Natural killer cell treated with Interleukin-12 subunit alpha and Interleukin-12 subunit beta and Interleukin-15 and Interleukin-18, amount 100 ng/mL, for 72 hours (primary cell): ENCODE results near the gene OR11H12. TPM values are rescaled to one million over a fixed set of nuclear protein-coding genes. Genes with fewer than 3 reads are reported as not detected.
"Not testable (repeated sequence)": the region's sequence is repeated elsewhere in the genome, so short reads cannot be mapped to it uniquely, and the experiment has no call there.

Experiments used
- ATAC-seq, 2 donors: fragments of 150-1000 bp; cut with Tn5 transposase in 1 of 2; sonication (Bioruptor Pico), chemical (Tn5 transposase) in 1 of 2; 2 replicates each; pipeline ENCODE4 v1.10.0; 2021
- DNase-seq: peaks from one replicate; pipeline ENCODE4 v3.0.0; 2022; ENCODE audit warnings: low spot score
- H3K27ac Mint-ChIP-seq, 2 donors: 1 replicate in 1 of 2; 2 replicates in 1 of 2; pipeline ENCODE4 v1.8.0; 2022; ENCODE audit warnings: mixed read lengths in 2 of 2, mild to moderate bottlenecking in 1 of 2, moderate library complexity in 1 of 2
- H3K27me3 Mint-ChIP-seq, 2 donors: 1 replicate in 1 of 2; 2 replicates in 1 of 2; pipeline ENCODE4 v1.8.0; 2022; ENCODE audit warnings: mixed read lengths in 2 of 2
- H3K36me3 Mint-ChIP-seq: one replicate; pipeline ENCODE4 v1.8.0; 2022; ENCODE audit warnings: mixed read lengths
- H3K4me1 Mint-ChIP-seq, 2 donors: 1 replicate in 1 of 2; 2 replicates in 1 of 2; pipeline ENCODE4 v1.8.0; 2022; ENCODE audit warnings: low read depth in 2 of 2, mixed read lengths in 2 of 2, mild to moderate bottlenecking in 1 of 2
- H3K4me3 Mint-ChIP-seq: one replicate; pipeline ENCODE4 v1.8.0; 2022; ENCODE audit warnings: mixed read lengths
- H3K9me3 Mint-ChIP-seq: 2 replicates; pipeline ENCODE4 v1.8.0; 2022; ENCODE audit warnings: mixed read lengths
- total RNA-seq, 2 donors: library from RNA; stranded (reverse); gene quantifications; one replicate each; pipeline ENCODE4 v1.2.3, GENCODE V29; 2022

OR11H12 gene, protein sequence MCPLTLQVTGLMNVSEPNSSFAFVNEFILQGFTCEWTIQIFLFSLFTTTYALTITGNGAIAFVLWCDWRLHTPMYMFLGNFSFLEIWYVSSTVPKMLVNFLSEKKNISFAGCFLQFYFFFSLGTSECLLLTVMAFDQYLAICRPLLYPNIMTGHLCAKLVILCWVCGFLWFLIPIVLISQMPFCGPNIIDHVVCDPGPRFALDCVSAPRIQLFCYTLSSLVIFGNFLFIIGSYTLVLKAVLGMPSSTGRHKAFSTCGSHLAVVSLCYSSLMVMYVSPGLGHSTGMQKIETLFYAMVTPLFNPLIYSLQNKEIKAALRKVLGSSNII
- not detected for total RNA-seq

DNA sequence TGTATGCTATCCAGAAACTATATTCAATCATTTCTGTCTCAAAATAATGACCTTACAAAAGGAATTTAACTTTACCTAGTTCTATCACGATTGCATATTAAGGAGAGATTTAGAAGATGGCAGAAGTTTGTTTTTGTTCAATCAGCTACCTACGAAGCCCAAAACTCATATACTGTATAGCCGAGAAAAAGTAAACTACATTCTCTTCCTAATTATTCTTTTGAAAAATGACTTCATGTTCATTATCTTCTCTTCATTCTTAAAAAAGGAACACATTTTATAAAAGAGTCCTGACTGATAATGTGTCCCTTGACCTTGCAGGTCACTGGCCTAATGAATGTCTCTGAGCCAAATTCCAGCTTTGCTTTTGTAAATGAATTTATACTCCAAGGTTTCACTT is at the start of gene OR11H12:
OR11H12 (plus strand) TSS at position 301 of the 400 bp plus-strand sequence; CDS start at position 301, 0 bp downstream.
- not testable (repeated sequence) for H3K9me3 Mint-ChIP-seq, H3K27ac Mint-ChIP-seq, H3K4me3 Mint-ChIP-seq, DNase-seq, H3K4me1 Mint-ChIP-seq, ATAC-seq, H3K27me3 Mint-ChIP-seq, H3K36me3 Mint-ChIP-seq

DNA sequence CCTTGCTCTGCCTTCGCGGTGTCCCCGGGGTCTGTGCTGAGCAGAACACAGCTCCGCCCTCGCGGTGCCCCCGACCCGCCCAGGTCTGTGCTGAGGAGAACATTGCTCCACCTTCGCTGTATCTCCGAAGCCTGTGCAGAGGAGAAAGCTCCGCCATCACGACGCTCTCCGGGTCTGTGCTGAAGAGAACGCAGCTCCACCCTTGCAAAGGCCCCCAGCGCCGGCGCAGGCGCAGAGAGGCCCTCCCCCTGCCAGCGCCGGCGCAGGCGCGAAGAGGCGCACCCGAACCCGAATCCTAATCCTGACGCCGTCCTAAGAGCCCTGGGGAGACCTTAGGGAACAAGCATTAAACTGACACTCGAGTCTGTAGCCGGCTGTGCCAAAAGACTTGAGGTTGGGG is 18.0 kb upstream of the OR11H12 start:
- H3K27ac Mint-ChIP-seq, H3K4me1 Mint-ChIP-seq, DNase-seq, H3K27me3 Mint-ChIP-seq, H3K36me3 Mint-ChIP-seq, ATAC-seq, H3K4me3 Mint-ChIP-seq, H3K9me3 Mint-ChIP-seq: not testable (repeated sequence)

DNA sequence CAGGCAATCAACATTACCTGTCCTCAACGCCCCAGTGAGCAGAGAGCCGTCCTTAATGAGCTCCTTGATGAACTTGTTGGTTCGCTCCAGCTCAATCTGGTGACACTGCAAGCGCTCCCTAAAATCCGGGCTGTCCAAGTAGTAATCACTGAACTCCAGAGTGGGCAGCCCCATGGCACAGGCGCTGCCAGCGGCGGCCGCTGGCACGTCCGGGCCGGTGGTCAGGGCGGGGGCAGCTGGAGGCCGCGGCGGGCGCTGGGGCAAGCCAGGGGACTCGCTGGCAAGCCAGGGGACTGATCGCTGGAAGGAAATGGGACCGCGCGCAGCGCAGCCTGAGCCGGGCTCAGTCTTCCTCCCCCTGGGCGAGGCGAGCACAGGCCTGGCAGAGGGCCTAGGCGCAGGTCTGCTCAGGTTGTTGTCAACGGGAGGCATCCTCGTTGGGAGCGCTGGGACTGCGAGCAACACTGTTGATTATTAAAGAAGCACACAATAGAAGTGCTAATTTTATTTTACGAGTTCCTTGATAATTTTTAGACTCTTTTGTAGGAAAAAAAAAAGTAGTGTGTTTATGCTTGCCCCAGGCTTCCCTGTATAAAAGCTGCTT is 25.8 kb downstream of the OR11H12 start:
- H3K27me3 Mint-ChIP-seq, H3K4me1 Mint-ChIP-seq, DNase-seq, H3K9me3 Mint-ChIP-seq, ATAC-seq, H3K36me3 Mint-ChIP-seq, H3K27ac Mint-ChIP-seq, H3K4me3 Mint-ChIP-seq: not testable (repeated sequence)

GRCh38 chr14:18636066-18636465 is 35.1 kb downstream of the OR11H12 start:
- H3K27me3 Mint-ChIP-seq, H3K27ac Mint-ChIP-seq, H3K4me3 Mint-ChIP-seq, H3K4me1 Mint-ChIP-seq, H3K36me3 Mint-ChIP-seq, DNase-seq, H3K9me3 Mint-ChIP-seq: not testable (repeated sequence)
- ATAC-seq = peak in 1 of 2 donors; percentile 33

DNA sequence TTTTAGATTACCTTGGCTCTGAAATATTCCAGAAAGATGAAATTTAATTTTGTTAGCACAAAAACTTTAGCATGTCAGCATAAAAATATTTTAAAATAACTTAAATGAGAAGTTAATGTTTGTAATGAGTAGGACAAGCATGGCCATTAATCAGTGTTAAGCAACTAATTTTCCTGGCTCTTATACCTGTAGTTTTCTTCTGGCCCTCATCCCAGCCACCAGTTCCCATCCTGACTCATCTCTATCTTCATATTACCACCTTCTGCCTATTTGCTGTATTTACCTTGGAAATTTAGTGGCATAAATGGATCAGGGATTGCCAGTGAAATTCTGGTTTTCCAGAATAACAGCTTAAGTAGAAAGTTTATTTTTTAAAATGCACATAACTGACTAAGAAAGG is 37.1 kb downstream of the OR11H12 start:
- ATAC-seq, H3K36me3 Mint-ChIP-seq, H3K27me3 Mint-ChIP-seq, H3K4me3 Mint-ChIP-seq, H3K9me3 Mint-ChIP-seq, H3K27ac Mint-ChIP-seq, DNase-seq, H3K4me1 Mint-ChIP-seq: not testable (repeated sequence)

- not testable (repeated sequence) for H3K4me1 Mint-ChIP-seq, H3K27ac Mint-ChIP-seq, H3K4me3 Mint-ChIP-seq, H3K36me3 Mint-ChIP-seq, H3K9me3 Mint-ChIP-seq, DNase-seq, H3K27me3 Mint-ChIP-seq
- ATAC-seq = peak in 1 of 2 donors; percentile 28
These were observed 37.9 kb downstream of the OR11H12 start for GRCh38 chr14:18638785-18639184.

- not testable (repeated sequence) for ATAC-seq, H3K27me3 Mint-ChIP-seq, H3K4me3 Mint-ChIP-seq, H3K27ac Mint-ChIP-seq, H3K36me3 Mint-ChIP-seq, DNase-seq, H3K9me3 Mint-ChIP-seq, H3K4me1 Mint-ChIP-seq
These were observed 45.3 kb downstream of the OR11H12 start for GRCh38 chr14:18646075-18646730.
